Measurements from ENCODE around the gene TCEA2.
"Not testable (repeated sequence)": the region's sequence is repeated elsewhere in the genome, so short reads cannot be mapped to it uniquely, and the experiment has no call there.

TCEA2 gene

DNA sequence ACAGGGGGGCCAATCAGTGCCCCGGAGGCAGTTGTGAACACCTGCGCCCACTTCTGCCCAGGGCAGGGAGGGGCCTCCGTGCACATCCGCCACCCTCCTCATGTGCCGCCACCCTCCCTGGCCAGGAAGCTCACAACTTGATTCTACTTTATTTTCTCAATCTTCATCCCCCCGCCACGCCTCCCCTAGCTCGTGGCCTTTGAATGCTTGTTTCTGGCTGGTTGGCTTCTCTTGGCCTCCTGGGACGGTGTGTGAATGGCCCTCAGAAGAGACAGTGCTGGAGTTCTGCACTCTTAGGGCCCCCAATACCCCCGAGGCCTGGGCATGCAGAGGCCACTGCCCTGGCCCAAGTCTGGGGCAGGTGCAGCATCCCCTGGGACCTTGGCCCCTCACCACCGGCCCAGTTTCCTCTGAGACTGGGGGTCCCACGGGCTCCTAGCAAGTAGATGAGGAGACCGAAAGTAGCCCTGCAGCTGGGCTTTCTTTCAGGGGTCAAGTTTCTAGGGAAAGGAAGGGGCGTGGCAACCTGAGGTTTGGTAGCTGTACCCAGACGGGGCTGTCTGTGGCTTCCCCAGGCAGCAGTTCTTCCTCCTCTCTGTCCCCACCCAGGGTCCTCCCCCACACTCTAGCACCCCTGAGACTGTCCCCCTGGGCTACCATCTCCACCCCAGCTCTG, 15.0 kb downstream of the TCEA2 start:
- DNase-seq (ENCODE audit: low spot score): no peak

DNA sequence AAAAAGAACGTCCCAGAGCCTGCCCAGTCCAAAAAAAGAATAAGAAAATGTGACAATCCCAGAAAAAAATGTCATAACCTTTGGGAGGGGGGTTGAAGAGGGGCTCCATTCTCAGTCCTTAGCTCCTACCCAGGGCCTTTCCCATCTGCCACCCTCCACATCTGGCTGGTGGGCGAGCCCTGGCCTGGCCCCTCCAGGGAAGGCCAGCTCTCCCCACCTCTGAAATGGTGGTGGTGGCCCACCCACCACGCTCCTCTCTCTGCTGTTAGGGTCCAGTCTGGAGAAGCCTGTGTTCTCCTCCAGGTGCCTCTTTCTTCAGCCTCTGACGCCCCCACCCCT, 15.9 kb downstream of the TCEA2 start:
- DNase-seq (ENCODE audit: low spot score): no peak

GRCh38 chr20:64079273-64080012, 16.4 kb downstream of the TCEA2 start, which contains the start of gene RGS19:
RGS19 (minus strand) TSS chr20:64079518; CDS start chr20:64076886, 2,632 bp downstream.
- DNase-seq (ENCODE audit: low spot score): peak; percentile 68

GRCh38 chr20:64080013-64080812, 17.2 kb downstream of the TCEA2 start, which contains the start of gene OPRL1:
OPRL1 (plus strand) TSS chr20:64080082; CDS start chr20:64092721, 12,639 bp downstream.
- no peak for DNase-seq (ENCODE audit: low spot score)

DNA sequence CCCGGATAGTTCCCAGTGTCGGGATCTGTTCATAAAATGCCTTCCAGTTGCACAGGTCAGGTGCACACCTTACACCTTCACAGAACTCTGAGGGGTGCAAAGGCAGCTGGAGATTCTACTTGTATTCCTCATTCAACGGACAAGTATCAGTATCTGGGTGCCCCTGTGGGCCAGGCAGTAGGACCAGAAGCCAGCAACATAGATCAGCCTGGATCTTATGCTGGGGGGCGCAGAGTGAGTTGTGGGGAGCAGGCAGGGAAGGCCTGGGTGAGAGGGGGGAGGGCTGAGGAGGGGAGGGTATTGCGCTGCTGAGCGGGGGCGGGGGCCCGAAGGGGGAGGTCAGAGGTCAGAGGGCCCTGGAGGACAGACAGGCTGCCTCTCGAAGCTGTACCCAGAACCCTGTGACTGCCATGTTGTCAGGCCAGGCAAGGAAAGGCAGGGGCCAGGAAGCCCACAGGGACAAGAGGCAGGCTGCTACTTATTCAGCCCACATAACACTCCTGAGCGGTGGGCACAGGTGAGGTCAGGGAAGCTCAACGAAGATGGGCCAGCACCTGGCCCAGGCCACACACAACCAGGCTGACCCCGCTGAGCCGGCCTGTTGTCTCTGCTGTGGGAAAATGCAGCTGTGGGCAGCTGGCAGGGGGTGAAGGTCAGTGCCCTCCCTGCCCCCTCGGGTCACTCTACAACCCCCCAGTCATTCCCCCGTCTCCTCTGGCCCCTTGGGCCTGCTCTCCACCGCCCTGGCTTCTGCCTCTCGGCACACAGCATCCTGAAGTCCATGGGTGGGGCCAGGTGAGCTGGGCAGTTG, 18.0 kb downstream of the TCEA2 start:
- no peak for DNase-seq (ENCODE audit: low spot score)

- no peak for DNase-seq (ENCODE audit: low spot score)
Observed at GRCh38 chr20:64081624-64081964, 18.6 kb downstream of the TCEA2 start.

GRCh38 chr20:64082126-64082731, 19.2 kb downstream of the TCEA2 start:
- no peak for DNase-seq (ENCODE audit: low spot score)

GRCh38 chr20:64082820-64083377, 19.9 kb downstream of the TCEA2 start:
- DNase-seq (ENCODE audit: low spot score): no peak

- DNase-seq (ENCODE audit: low spot score): peak; percentile 68
Observed at GRCh38 chr20:64083378-64083803, 20.4 kb downstream of the TCEA2 start.

- no peak for DNase-seq (ENCODE audit: low spot score)
Observed at GRCh38 chr20:64083804-64084684, 21.0 kb downstream of the TCEA2 start, which contains the start of gene LKAAEAR1. LKAAEAR1 (minus strand) TSS chr20:64084398; CDS start chr20:64084219, 179 bp downstream.

DNA sequence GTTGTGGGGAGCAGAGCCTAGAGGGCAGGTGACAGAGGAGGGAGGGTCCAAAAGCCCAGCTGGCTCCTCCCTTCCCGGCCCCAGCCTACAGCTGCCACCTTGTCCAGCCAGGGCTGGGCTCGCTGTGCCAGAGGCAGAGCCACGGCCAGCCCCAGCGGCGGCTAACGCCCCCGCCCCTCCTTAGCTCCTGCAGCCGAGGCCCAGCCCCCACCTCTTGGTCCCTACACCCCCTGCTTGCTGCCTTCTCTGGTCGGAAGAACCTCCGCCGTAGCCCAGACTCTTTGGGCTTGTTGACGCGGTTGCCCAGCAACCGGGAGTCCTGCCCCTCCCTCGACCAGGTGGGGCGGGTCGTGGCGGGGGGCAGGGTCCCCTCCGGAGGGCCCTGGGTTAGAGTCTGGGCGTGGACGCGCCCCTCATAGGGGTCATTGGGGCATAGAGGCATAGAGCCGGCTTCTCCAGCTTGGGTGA, 21.7 kb downstream of the TCEA2 start:
- DNase-seq (ENCODE audit: low spot score): no peak

DNA sequence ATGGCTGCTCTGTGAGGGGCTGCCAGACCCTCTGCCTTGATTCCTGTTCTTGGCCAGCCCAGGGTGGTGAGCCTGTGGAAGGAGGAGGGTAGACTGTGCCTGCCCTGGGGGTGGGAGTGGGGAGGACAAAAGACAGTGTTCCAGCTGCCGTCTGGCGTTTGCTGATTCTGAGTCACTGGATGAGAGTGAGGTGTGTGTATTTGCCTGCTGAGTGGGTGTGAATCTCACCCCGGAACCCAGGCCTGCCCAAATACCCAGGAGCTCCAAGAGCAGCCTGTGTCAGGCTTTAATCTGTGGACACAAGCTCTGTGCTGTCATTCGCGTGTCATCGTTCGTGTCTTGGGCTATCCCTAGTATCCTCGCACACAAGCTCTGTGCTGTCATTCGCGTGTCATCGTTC, 23.8 kb downstream of the TCEA2 start:
- no peak for DNase-seq (ENCODE audit: low spot score)

- DNase-seq (ENCODE audit: low spot score): not testable (repeated sequence)
Observed at GRCh38 chr20:64087226-64087825, 24.3 kb downstream of the TCEA2 start.

GRCh38 chr20:64088586-64088985, 25.6 kb downstream of the TCEA2 start:
- DNase-seq (ENCODE audit: low spot score): not testable (repeated sequence)

DNA sequence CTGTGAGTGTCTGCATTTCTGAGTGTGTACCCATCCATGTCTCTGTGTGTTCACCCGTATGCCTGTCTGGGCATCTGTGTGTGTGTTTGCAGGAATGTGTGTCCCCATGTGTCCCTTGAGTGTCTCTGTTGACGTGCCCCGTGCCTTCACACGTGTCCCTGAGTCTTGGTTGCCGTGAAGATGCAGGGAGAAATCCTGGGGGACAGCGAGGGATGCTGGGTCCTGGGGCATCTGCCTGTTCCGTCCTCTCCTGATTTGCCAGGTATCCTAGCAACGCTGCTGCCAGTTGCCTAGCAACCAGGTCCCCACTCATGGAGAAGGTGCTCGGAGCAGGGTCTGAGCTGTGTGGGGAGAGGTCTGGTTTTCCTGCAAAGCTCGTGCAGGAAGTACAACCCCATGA, 27.2 kb downstream of the TCEA2 start:
- DNase-seq (ENCODE audit: low spot score): no peak

- DNase-seq (ENCODE audit: low spot score): no peak
Observed at GRCh38 chr20:64091340-64091739, 28.3 kb downstream of the TCEA2 start.

DNA sequence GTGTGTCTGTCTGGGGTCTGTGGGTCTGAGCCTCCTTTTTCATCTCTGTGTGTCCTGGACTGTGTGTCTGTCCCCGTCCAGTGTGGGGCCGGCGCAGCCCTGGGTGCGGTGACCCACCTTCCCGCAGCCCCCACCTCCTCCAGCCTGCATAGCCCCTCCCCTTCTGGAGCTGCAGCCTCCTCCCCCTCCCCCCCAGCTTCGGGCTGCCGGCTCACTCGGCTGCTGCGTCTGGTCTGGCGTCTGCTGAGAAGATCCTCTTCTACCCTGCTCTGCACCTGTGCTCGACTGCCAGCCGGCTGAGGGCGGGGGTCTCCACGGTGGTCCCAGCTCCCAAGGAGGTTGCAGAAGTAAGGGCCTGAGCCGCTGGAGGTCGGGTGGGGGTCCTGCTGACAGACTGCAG, 28.8 kb downstream of the TCEA2 start:
- DNase-seq (ENCODE audit: low spot score): no peak

DNA sequence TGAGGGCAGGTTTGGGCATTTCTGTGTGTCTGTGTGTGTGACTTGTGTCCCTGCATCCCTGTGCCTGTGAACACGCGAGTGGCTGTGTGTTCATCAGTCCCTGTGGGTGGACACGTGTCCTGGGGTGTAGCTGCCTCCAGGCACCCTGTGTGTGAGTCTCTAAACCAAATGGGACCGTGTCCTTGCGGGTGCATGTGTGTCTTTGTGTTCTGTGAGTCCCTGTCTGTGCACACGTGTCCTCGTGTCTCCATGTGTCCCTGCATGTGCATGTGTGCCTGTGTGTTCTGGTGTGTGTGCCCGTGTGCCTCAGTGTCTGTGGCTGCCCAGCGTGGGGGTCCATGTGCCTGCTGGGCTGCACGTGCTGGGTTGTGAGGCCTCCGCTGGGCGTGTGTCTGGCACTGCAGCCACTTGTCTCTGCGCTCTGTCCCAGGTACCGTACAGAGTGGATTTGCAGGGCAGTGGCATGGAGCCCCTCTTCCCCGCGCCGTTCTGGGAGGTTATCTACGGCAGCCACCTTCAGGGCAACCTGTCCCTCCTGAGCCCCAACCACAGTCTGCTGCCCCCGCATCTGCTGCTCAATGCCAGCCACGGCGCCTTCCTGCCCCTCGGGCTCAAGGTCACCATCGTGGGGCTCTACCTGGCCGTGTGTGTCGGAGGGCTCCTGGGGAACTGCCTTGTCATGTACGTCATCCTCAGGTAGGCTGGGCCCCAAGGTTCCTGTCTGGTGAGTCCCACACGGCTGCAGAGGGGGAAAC, 29.4 kb downstream of the TCEA2 start:
- no peak for DNase-seq (ENCODE audit: low spot score)

GRCh38 chr20:64093013-64093503, 30.1 kb downstream of the TCEA2 start:
- DNase-seq (ENCODE audit: low spot score): no peak
